Keratinocyte (primary cell): ENCODE data around the gene VPS26B.

Source experiments
- EZH2 ChIP-seq: IDR thresholded peaks from one replicate; pipeline ENCODE4 v1.6.1; 2012; ENCODE audit warnings: inconsistent platforms, mild to moderate bottlenecking, low read length, moderate library complexity
- TF ChIP-seq, protein P1 (sequence below), 3 experiments: IDR thresholded peaks in 1 of 3; conservative IDR thresholded peaks in 1 of 3; optimal IDR thresholded peaks in 1 of 3; 2 replicates in 2 of 3; 3 replicates in 1 of 3; pipeline versions ENCODE3 to v1.5.1; 2011; ENCODE audit warnings: low read length in 3 of 3, mild to moderate bottlenecking in 3 of 3, moderate library complexity in 2 of 3, control low read depth in 1 of 3, inconsistent platforms in 1 of 3; ENCODE audit not compliant: insufficient read depth in 2 of 3; ENCODE audit errors: extremely low read depth in 1 of 3

DNA sequence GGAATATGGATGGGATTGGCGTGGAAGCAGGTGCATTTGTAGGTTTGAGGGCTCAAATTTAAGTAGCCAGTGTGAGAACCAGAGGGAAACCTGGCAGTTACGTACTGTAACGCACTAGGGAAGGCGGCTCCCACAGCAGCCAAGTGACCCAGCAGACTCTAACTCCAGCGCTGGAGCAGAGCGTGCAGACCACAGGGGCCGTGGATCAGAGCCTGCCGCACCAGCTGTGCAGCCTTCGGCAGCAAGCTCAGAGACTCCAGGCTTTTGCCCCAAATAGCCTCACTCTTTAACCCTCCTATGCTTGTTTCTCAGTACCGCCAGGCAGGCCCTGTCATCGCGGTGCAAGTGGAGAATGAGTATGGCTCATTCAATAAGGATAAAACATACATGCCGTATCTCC lies 64.0 kb downstream of the VPS26B start:
- TF ChIP-seq, protein P1, sequence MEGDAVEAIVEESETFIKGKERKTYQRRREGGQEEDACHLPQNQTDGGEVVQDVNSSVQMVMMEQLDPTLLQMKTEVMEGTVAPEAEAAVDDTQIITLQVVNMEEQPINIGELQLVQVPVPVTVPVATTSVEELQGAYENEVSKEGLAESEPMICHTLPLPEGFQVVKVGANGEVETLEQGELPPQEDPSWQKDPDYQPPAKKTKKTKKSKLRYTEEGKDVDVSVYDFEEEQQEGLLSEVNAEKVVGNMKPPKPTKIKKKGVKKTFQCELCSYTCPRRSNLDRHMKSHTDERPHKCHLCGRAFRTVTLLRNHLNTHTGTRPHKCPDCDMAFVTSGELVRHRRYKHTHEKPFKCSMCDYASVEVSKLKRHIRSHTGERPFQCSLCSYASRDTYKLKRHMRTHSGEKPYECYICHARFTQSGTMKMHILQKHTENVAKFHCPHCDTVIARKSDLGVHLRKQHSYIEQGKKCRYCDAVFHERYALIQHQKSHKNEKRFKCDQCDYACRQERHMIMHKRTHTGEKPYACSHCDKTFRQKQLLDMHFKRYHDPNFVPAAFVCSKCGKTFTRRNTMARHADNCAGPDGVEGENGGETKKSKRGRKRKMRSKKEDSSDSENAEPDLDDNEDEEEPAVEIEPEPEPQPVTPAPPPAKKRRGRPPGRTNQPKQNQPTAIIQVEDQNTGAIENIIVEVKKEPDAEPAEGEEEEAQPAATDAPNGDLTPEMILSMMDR (optimal IDR thresholded peaks at IDR 0.05 in 1 of 3, IDR thresholded peaks at IDR 0.05 in 1 of 3, conservative IDR thresholded peaks at IDR 0.05 in 1 of 3; ENCODE audit: extremely low read depth in 1 of 3, insufficient read depth in 2 of 3, low read length in 3 of 3) = no peak
- no peak for TF ChIP-seq EZH2
